K562 treated with DMSO at 1 percent for 12 hours (cell line): Measurements from ENCODE around the gene IRF2BP2. TPM values are rescaled to one million over a fixed set of nuclear protein-coding genes. Genes with fewer than 3 reads are reported as not detected.

Experiments
- total RNA-seq: library from RNA; unstranded; fragments of 300-600 nt; gene quantifications from 2 replicates; pipeline ENCODE4 v1.2.3, GENCODE V29; 2022; ENCODE audit not compliant: insufficient read depth

IRF2BP2 gene
- 46.2 and 75.8 TPM in 2 replicates for total RNA-seq

GRCh38 chr1:234610061-234610665 is at the start of gene IRF2BP2:
Gene IRF2BP2, minus strand, starts transcription at chr1:234610178. Its CDS starts 684 bp downstream, at chr1:234609494.

Other genes starting within 250 kb of the IRF2BP2 start
- 98.7 and 106 TPM in 2 replicates for gene COA6, start 236.7 kb downstream of the IRF2BP2 start, total RNA-seq
- gene TARBP1, start 131.0 kb downstream of the IRF2BP2 start, total RNA-seq: 10.3 and 22.8 TPM in 2 replicates